ENCODE data around the gene B3GNT9. TPM values are rescaled to one million over a fixed set of nuclear protein-coding genes. Genes with fewer than 3 reads are reported as not detected.

The B3GNT9 gene
- total and polyA plus RNA-seq, 8 donors: 16.2 to 29.4 (median 19.9) TPM

- no peak for ATAC-seq
- H3K9me3 ChIP-seq: no peaks in the 10 kb centered on the region
- no peaks in the 10 kb centered on the region for H3K27me3 ChIP-seq
- DNase-seq: no peak
- intact Hi-C loops (cut with DNase I): no loop called here
- peak overlapping the region in 1 of 2 donors; percentile 13 for H3K27ac ChIP-seq
- peaks cover 0 to 26% of the 10 kb centered on the region in 2 donors for H3K4me1 ChIP-seq
- H3K36me3 ChIP-seq: peaks cover 0 to 59% of the 10 kb centered on the region in 2 donors
- no peak for TF ChIP-seq CTCF (IDR thresholded peaks at IDR 0.05)
- no peak overlapping the region for H3K4me3 ChIP-seq
Observed at GRCh38 chr16:67120025-67120424, 30.8 kb downstream of the B3GNT9 start.

GRCh38 chr16:67117716-67118115 is 33.1 kb downstream of the B3GNT9 start:
- H3K27me3 ChIP-seq: no peaks in the 10 kb centered on the region
- H3K9me3 ChIP-seq: no peaks in the 10 kb centered on the region
- no peak overlapping the region for H3K27ac ChIP-seq
- DNase-seq (no peak), ATAC-seq (no peak)
- H3K36me3 ChIP-seq: peaks cover 0 to 36% of the 10 kb centered on the region in 2 donors
- no peak overlapping the region for H3K4me3 ChIP-seq
- intact Hi-C loops (cut with DNase I): no loop called here
- no peak for TF ChIP-seq CTCF (IDR thresholded peaks at IDR 0.05)
- H3K4me1 ChIP-seq: peaks cover 0 to 34% of the 10 kb centered on the region in 2 donors

- peaks cover 1 to 44% of the 10 kb centered on the region in 2 donors for H3K4me1 ChIP-seq
- no peaks in the 10 kb centered on the region for H3K27me3 ChIP-seq
- H3K9me3 ChIP-seq: no peaks in the 10 kb centered on the region
- intact Hi-C loops (cut with DNase I): no loop called here
- DNase-seq (no peak), ATAC-seq (no peak)
- peak overlapping the region in 1 of 2 donors; percentile 76 for H3K27ac ChIP-seq
- no peak overlapping the region for H3K4me3 ChIP-seq
- peaks cover 0 to 25% of the 10 kb centered on the region in 2 donors for H3K36me3 ChIP-seq
- no peak for TF ChIP-seq CTCF (IDR thresholded peaks at IDR 0.05)
Observed at GRCh38 chr16:67116388-67117311, 34.1 kb downstream of the B3GNT9 start.

GRCh38 chr16:67115639-67116038 is 35.2 kb downstream of the B3GNT9 start:
- Histone ChIP-seq H3K9me3 (no peaks in the 10 kb centered on the region), H3K4me3 (no peak overlapping the region), H3K27me3 (no peaks in the 10 kb centered on the region), H3K4me1 (peaks cover 12 to 54% of the 10 kb centered on the region in 2 donors), H3K36me3 (peaks cover 0 to 15% of the 10 kb centered on the region in 2 donors), H3K27ac (peak overlapping the region in 1 of 2 donors; percentile 76)
- no peak for ATAC-seq
- TF ChIP-seq CTCF (IDR thresholded peaks at IDR 0.05): no peak
- intact Hi-C loops (cut with DNase I): no loop called here
- DNase-seq: no peak

GRCh38 chr16:67114793-67115192 is 36.0 kb downstream of the B3GNT9 start:
- no peak for TF ChIP-seq CTCF (IDR thresholded peaks at IDR 0.05)

More at GRCh38 chr16:67114793-67115192, 36.0 kb downstream of the B3GNT9 start:
- peaks cover 12 to 59% of the 10 kb centered on the region in 2 donors for H3K4me1 ChIP-seq
- no peak for ATAC-seq
- no peak overlapping the region for H3K27ac ChIP-seq
- peaks cover 0 to 6% of the 10 kb centered on the region in 2 donors for H3K36me3 ChIP-seq
- H3K27me3 ChIP-seq: no peaks in the 10 kb centered on the region
- DNase-seq: no peak
- no peaks in the 10 kb centered on the region for H3K9me3 ChIP-seq
- intact Hi-C loops (cut with DNase I): no loop called here
- H3K4me3 ChIP-seq: no peak overlapping the region

Measured in left lung (tissue), 10 donors.